ENCODE measurements around the gene SCGB3A2.

- TF ChIP-seq CTCF (IDR thresholded peaks at IDR 0.05) (no peak), POLR2A (IDR thresholded peaks at IDR 0.05) (no peak)
Observed at GRCh38 chr5:147918899-147919298, 40.4 kb downstream of the SCGB3A2 start.

Measured in Peyer's patch (tissue), 4 donors.